GM10847 (cell line): ENCODE data around the gene SNAP29.

ENCODE experiments used
- POLR2A ChIP-seq: IDR thresholded peaks from 2 replicates; pipeline ENCODE4 v1.6.1; 2011; ENCODE audit not compliant: insufficient read length; ENCODE audit errors: extremely low read depth

The SNAP29 gene

GRCh38 chr22:20882855-20883254 lies 24.0 kb downstream of the SNAP29 start:
- TF ChIP-seq POLR2A = no peak

- TF ChIP-seq POLR2A = no peak
These were observed 25.6 kb downstream of the SNAP29 start for GRCh38 chr22:20884454-20884853.

- no peak for TF ChIP-seq POLR2A
These were observed 26.3 kb downstream of the SNAP29 start for GRCh38 chr22:20885017-20885556.

- TF ChIP-seq POLR2A = no peak
These were observed 26.9 kb downstream of the SNAP29 start for GRCh38 chr22:20885557-20886323.

GRCh38 chr22:20887375-20887774 lies 28.6 kb downstream of the SNAP29 start:
- no peak for TF ChIP-seq POLR2A

GRCh38 chr22:20889025-20889704 lies 30.4 kb downstream of the SNAP29 start:
- no peak for TF ChIP-seq POLR2A

- TF ChIP-seq POLR2A = no peak
These were observed 31.2 kb downstream of the SNAP29 start for GRCh38 chr22:20889904-20890540.

- TF ChIP-seq POLR2A = no peak
These were observed 32.2 kb downstream of the SNAP29 start for GRCh38 chr22:20890975-20891374.

- TF ChIP-seq POLR2A = no peak
These were observed 41.1 kb downstream of the SNAP29 start for GRCh38 chr22:20899827-20900423.

GRCh38 chr22:20903093-20903492 lies 44.3 kb downstream of the SNAP29 start:
- TF ChIP-seq POLR2A = no peak

GRCh38 chr22:20904008-20904979 lies 45.5 kb downstream of the SNAP29 start:
- no peak for TF ChIP-seq POLR2A

- no peak for TF ChIP-seq POLR2A
These were observed 46.2 kb downstream of the SNAP29 start for GRCh38 chr22:20904980-20905355.

GRCh38 chr22:20905415-20906386 lies 46.9 kb downstream of the SNAP29 start:
- no peak for TF ChIP-seq POLR2A
